Endometrium (tissue), 2 donors: ENCODE results near the gene PGA5.
"Not testable (repeated sequence)": the region's sequence is repeated elsewhere in the genome, so short reads cannot be mapped to it uniquely, and the experiment has no call there.

ENCODE experiments used
- FAIRE-seq: peaks from 2 replicates; lab custom pipeline; 2012; peaks lifted over from hg19 to GRCh38; lab: Jason Lieb, UNC
- donor health status: control.
- donor health status: control.

PGA5 gene

DNA sequence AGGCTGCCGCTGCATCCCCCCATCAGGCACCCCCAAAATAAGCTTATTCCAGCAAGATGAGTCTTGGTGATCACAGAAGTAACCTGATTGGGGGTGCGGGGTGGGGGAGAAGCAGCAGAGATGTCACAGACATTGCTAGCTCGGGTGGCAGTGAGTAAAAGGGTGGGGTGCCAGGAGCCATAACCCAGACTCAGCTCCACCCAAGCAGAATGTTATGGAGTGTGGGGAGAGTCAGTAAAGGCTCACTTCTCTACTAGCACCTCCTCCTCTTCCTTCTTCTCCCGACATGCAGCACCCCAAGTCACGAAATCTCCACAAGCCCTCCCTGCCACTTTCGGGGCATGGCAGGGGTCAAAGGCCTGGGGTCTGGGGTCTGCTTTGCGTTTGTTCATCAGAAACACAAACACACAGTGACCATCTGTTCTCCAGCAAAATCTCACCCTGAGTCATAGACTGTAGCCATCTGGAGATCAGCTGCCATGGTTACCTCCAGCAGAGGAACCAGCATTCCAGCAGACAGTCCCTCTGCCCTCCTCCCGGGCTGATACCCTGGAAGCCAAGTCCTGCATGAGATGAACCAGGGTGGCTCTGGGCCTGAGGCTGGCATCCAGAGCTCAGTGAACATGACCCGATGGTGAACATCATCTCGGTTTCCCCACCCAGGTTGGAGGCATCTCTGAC is 14.4 kb upstream of the PGA5 start:
- FAIRE-seq = not testable (repeated sequence)

DNA sequence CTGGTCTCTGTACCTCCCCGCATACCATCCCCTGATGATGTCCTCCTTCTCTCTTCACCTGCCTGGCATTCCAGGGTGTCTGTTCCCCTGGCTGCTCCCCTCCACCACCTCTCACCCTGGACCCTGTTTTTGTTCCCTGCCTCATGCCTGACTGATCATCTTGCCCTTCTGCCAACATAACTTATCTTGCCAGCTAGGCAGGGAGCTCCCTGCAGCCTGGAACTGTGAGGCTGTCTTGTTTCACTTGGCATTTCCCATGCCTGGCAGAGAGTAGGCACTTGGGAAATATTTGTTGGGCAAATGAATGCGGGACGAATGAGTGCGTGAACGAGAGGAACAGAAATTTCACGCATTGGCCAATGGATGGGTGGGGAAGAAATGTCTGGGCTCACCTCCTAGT is 11.5 kb upstream of the PGA5 start:
- not testable (repeated sequence) for FAIRE-seq

DNA sequence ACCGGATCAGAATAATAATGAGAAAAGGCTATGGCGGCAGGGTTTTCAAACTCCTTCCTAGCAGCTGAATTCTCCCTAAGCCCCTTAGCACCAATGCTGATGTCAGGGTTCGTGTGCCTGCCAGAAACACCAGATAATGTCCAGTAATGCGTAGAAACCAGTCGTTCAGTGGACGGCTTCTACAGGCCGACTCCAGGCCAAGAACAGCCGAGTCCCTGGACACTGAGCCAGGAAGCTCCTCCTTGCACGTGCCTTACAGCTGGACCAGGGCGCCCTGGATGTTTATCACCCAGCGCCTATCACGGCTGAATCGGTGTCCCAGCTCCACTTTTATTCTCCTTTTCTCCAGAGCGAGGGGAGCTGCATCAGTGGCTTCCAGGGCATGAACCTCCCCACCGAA is 9.9 kb upstream of the PGA5 start:
- FAIRE-seq = not testable (repeated sequence)

DNA sequence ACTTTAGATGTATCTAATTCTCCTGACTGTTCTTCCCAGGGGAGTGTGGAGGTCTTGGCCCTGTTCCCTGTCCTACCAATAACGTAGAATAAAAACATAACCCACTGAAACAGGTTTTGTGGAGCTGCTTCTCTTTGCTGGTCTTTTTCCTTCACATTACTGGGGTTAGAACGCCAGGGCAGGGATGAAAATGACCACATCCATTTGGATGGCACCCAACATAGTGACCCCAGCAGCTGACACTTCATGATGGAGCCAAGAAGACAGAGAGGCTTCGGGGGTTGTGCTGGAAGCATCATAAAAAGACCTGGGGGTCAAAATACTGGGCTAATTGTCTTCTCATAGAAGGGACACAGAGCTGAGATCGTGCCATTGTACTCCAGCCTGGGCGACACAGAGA is 9.4 kb upstream of the PGA5 start:
- not testable (repeated sequence) for FAIRE-seq

DNA sequence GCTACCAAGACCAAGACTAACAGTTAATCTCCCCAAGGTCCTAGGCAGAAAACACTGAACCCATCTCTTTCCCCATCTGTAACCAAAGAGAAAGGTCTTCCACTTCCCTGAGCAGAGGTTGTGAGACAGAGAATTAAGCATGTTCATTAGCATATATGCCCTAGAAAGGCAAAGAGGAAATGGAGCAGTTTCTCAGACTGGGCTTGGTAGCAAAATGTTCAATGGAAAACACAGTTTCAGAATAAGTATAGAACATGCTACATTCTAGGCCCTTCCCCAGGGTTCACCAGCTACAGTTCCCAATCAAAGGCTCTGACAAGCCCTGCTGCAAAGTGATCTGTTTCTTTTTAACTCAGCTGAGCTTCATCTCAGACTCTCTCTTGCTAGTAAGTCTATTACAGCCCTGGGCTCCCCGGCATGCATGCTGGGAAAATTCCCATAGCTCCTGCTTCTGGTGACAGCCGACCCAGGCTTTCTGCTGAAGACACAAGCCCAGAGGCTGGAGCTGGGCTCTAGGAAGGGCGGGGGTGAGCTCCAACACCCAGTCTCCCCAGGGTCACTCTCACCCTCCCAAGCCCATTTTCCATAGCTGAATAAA is 8.3 kb upstream of the PGA5 start:
- not testable (repeated sequence) for FAIRE-seq

DNA sequence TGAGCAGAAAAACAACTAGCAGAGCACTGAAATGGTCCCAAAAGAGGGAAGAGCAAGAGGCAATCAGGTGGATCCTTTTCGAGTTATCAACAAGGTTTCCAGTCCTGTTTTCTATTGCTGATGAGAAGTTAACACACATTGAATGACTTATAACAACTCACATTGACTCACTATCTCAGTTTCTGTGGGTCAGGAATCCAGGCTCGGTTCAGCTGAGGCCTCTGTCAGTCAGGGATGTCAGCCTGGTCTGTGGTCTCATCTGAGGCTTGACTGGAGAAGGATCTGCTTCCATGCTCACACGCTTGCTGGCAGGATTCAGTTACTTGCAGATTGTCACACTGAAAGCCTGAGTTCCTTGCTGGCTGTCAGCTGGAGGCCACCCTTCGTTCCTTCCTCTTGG is 3.8 kb upstream of the PGA5 start:
- FAIRE-seq = not testable (repeated sequence)

DNA sequence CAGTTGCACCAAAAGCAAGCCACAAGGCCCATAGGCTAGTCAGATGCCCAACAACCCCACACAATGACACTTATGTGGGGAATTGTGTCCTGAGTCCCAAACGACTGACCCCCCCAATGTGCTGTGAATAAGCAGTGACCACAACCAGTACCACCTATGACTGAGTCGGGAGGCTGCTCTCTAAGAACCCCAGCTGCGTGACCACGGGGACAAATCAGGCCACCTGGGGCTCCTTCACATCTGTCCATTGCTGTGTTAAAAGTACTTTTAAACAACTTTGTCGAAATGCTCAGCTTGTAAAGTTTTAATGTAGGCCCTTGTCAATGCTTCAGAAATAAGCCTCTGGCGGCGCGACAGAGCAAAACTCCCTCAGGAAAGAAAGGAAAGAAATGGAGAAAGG is 687 bp upstream of the PGA5 start:
- not testable (repeated sequence) for FAIRE-seq

DNA sequence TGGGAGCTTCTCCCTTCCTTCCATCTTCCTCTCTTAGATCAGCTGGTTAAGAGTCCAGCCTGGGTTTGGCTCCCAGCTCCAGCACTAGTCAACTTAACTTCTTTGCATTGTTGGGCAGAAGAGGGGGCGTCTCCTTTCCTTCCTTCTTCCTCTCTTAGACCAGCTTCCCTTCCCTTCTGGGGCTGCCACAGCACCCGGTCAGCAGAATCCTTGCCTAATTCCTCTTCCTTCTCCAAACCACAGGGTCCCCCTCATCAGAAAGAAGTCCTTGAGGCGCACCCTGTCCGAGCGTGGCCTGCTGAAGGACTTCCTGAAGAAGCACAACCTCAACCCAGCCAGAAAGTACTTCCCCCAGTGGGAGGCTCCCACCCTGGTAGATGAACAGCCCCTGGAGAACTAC is 551 bp downstream of the PGA5 start:
- FAIRE-seq = not testable (repeated sequence)

DNA sequence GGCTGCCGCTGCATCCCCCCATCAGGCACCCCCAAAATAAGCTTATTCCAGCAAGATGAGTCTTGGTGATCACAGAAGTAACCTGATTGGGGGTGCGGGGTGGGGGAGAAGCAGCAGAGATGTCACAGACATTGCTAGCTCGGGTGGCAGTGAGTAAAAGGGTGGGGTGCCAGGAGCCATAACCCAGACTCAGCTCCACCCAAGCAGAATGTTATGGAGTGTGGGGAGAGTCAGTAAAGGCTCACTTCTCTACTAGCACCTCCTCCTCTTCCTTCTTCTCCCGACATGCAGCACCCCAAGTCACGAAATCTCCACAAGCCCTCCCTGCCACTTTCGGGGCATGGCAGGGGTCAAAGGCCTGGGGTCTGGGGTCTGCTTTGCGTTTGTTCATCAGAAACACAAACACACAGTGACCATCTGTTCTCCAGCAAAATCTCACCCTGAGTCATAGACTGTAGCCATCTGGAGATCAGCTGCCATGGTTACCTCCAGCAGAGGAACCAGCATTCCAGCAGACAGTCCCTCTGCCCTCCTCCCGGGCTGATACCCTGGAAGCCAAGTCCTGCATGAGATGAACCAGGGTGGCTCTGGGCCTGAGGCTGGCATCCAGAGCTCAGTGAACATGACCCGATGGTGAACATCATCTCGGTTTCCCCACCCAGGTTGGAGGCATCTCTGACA is 4.4 kb downstream of the PGA5 start:
- FAIRE-seq = not testable (repeated sequence)

DNA sequence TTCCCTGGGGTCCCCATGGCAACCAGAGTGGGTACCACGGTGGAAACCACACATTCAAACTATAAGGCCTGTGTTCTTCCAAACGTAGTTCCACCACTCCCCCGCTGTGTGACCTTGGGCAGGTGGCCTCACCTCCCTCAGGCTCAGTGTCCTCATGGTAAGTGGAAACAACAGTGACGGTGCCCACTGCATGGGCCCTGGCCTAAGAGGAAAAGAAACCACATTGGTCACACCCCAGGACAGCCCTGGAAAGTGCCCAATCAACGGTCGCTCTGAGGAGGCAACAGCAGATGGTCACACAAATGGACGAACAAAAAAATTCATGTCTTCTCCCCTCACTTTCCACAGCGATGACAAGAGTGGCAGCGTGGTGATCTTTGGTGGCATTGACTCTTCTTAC is 7.1 kb downstream of the PGA5 start:
- FAIRE-seq = not testable (repeated sequence)

DNA sequence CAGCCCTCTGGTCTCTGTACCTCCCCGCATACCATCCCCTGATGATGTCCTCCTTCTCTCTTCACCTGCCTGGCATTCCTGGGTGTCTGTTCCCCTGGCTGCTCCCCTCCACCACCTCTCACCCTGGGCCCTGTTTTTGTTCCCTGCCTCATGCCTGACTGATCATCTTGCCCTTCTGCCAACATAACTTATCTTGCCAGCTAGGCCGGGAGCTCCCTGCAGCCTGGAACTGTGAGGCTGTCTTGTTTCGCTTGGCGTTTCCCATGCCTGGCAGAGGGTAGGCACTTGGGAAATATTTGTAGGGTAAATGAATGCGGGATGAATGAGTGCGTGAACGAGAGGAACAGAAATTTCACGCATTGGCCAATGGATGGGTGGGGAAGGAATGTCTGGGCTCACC is 8.2 kb downstream of the PGA5 start:
- not testable (repeated sequence) for FAIRE-seq

DNA sequence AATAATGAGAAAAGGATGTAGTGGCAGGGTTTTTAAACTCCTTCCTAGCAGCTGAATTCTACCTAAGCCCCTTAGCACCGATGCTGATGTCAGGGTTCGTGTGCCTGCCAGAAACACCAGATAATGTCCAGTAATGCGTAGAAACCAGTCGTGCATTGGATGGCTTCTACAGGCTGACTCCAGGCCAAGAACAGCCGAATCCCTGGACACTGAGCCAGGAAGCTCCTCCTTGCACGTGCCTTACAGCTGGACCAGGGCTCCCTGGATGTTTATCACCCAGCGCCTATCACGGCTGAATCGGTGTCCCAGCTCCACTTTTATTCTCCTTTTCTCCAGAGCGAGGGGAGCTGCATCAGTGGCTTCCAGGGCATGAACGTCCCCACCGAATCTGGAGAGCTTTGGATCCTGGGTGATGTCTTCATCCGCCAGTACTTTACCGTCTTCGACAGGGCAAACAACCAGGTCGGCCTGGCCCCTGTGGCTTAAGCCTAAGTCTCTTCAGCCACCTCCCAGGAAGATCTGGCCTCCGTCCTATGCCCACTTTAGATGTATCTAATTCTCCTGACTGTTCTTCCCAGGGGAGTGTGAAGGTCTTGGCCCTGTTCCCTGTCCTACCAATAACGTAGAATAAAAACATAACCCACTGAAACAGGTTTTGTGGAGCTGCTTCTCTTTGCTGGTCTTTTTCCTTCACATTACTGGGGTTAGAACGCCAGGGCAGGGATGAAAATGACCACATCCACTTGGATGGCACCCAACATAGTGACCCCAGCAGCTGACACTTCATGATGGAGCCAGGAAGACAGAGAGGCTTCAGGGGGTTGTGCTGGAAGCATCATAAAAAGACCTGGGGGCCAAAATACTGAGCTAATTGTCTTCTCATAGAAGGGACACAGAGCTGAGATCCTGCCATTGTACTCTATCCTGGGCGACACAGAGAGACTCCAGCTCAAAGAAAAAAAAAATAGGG is 10.1 kb downstream of the PGA5 start:
- not testable (repeated sequence) for FAIRE-seq

DNA sequence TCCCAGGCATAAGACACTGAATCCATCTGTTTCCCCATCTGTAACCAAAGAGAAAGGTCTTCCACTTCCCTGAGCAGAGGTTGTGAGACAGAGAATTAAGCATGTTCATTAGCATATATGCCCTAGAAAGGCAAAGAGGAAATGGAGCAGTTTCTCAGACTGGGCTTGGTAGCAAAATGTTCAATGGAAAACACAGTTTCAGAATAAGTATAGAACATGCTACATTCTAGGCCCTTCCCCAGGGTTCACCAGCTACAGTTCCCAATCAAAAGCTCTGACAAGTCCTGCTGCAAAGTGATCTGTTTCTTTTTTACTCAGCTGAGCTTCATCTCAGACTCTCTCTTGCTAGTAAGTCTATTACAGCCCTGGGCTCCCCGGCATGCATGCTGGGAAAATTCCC is 11.4 kb downstream of the PGA5 start:
- FAIRE-seq = not testable (repeated sequence)

DNA sequence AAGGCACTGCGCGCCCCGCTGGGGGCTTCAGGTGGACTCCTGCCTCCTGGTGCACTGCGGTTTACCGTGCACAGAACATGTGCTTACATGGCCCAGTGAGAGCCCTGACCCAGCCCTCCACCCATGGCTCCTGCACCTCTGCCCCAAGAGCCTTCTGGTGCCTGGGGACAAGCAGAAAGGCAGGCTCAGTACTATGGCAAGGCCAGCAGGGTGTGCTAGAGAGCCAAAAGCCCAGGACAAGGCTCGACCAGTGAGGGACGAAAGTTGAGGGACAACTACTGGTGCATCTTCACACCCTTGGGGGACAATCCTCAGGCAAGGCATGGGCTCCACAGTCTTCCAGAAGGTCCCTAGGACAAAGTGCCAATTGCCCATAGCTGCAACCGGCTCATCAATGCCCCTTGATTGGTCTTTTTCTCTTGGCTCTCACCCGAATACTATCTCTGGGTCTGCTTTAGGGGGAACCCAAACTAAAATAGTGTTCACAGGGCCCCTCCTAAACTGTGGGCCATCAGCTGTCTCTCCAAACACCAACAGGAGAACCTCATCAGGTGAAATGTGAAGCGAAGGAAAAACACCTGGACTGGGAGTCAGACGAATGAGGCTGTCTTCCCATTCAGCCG is 13.5 kb downstream of the PGA5 start:
- FAIRE-seq = no peak

DNA sequence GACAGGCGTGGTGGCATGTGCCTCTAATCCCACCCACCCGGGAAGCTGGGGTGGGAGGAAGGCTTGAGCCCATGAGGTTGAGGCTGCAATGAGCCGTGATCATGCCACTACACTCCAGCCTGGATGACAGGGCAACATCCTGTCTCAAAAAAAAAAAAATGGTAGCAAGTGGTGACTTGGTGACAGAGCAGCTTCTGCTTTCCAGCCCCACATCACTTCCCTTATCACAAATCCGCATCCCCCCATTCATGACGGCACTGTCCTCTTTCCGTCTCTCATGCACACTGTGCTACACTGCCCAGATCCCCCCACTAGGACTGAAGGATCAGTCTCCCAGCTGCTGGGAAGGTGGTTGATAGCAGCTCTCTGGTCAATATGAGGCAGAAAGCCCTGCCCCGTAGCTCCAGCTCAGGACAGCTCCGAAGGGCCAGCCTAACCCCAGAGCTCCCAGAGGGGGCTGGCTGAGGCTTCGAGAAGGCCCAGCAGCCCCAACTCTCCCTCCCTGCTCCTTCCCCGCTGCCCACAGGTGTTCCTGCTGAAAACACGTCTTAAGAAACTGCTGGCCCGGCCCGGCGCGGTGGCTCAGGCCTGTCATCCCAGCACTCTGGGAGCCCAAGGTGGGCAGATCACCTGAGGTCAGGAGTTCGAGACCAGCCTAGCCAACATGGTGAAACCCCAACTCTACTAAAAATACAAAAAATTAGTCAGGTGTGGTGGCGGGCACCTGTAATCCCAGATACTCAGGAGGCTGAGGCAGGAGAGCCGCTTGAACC is 15.9 kb downstream of the PGA5 start:
- no peak for FAIRE-seq

DNA sequence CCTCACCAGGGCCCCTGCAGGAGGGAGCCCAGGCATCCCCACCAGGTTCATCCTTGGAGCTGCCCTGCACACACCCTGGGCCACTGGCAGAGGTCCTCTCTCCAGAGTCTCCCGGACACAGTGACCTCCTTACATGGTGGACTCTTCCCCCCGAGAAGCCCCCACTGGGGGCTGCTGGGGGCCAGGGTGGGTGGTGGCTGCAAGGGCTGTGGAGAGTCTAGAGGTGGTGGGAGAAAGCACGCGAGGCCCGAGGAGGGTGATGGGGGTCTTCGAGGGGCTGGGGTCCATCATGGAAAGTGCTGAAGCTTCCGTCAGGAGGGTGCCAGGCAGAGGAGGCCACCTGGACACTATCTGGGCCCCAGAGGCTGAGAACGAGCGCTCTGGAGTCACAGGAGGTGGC is 17.6 kb downstream of the PGA5 start:
- FAIRE-seq = no peak

DNA sequence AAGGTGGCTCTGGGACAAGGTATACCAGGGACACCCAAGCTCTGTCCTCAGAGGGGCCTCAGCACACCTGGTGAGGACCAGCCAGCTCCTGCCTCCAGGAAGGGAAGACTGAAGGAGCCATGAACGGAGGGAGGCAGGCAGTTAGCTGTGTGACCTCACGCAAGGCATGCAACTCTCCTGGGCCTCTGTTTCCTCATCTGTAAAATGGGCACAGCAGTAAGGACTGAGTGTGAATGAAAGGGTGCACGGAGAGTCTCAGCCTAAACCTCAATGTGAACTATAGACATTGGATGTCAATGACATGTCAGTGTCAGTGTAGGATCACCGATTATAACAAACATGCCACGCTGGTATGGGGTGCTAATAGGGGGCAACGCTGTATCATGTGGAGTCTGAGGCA is 18.4 kb downstream of the PGA5 start:
- FAIRE-seq = no peak

DNA sequence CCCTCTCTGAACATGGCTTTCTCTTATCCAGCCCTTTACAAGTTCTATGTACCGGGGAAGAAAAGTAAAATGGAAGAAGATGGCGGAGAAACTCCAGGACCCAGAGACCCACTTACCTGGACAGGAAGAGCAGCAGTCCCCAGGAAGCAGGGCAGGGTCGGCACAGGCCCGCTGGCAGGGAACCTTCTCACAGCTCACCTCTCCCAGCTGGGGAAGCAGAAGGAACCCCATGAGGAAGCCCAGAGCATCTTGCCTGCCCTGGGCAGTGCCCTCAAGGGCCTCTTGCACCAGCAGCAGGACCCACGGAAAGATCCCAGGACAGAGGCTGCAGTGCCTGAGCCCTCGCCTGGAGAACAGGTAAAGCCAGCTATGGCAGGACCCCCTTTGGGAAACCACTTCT is 23.4 kb downstream of the PGA5 start:
- no peak for FAIRE-seq

DNA sequence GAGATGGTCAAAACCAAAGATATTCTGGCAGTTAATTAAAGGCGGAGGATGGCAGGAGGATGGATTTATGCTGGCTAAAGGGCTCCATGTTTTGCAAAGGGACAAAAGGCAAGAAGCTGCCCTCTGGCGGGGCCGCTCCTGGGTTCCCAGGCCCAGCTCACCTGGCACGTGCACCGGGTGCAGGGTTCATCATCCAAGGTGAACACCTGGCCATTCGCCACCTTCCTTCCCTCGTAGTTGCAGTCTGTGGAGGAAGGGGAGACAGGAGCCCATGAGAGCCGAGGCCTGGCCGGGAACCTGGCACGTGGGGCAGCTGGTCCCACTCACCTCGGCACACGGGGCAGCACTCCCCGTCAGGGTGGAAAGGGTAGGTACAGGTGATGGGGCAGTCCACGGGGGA is 23.8 kb downstream of the PGA5 start:
- no peak for FAIRE-seq

DNA sequence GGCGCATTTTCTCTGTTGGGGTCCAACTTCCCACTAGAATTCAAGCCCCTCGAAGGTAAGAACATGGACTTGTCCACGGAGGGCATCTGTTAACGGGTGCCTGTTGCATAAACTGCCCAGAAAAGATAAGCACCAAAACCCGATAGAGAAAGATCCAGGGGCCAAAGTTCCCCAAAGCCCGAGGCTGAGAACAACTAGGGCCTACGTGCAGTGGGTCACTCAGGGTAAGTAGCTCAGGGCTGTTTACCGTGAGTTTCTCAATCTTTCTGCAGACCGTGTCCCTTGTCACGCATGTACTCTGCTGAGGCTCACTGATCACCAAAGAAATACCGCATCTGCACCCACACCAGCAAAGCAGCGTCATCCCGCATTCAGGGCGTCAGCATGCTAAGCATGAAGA is 24.4 kb downstream of the PGA5 start:
- no peak for FAIRE-seq

DNA sequence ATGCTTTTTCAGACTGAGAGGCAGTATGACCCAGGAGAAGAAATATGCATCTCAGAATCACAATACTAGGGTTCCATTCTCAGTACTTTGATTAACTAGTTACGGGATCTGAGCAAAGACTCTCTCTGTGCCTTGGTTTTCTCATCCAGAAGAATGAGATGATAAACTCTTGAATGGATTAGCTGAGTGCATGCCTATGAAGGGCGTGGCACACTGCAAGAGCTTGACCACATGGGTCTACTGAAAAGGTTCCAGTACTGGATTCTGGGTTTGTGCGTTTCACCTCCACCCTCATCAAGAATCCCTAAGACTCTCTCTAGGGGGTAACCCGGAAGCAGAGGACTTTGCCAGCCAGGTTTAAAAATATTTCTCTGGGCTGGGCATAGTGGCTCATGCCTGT is 25.6 kb downstream of the PGA5 start:
- FAIRE-seq = no peak
